NCI-H446 (cell line): ENCODE results near the gene OSBPL10.

Experiments
- DNase-seq, 2 experiments: peaks; one replicate each; lab custom pipeline; 2025; lab: John Stamatoyannopoulos, UW

The OSBPL10 gene

GRCh38 chr3:31770822-31771326 is 210.2 kb downstream of the OSBPL10 start:
- DNase-seq: no peak

- peak; percentile 26 to 64 for DNase-seq
These were observed 212.5 kb downstream of the OSBPL10 start for GRCh38 chr3:31768479-31769125.

GRCh38 chr3:31767920-31768319 is 213.1 kb downstream of the OSBPL10 start:
- no peak for DNase-seq

- DNase-seq: no peak
These were observed 214.4 kb downstream of the OSBPL10 start for GRCh38 chr3:31766669-31767068.

GRCh38 chr3:31765871-31766270 is 215.2 kb downstream of the OSBPL10 start:
- DNase-seq: no peak

GRCh38 chr3:31763731-31764130 is 217.3 kb downstream of the OSBPL10 start:
- DNase-seq: no peak

- DNase-seq: no peak
These were observed 218.1 kb downstream of the OSBPL10 start for GRCh38 chr3:31762888-31763351.

GRCh38 chr3:31762097-31762764 is 218.8 kb downstream of the OSBPL10 start:
- no peak for DNase-seq

GRCh38 chr3:31760654-31761053 is 220.4 kb downstream of the OSBPL10 start:
- DNase-seq: no peak

- no peak for DNase-seq
These were observed 222.6 kb downstream of the OSBPL10 start for GRCh38 chr3:31758322-31758965.

GRCh38 chr3:31755926-31756658 is 225.0 kb downstream of the OSBPL10 start:
- DNase-seq: peak in 1 of 2 experiments; percentile 39

GRCh38 chr3:31754575-31755278 is 226.3 kb downstream of the OSBPL10 start:
- peak in 1 of 2 experiments; percentile 10 for DNase-seq

GRCh38 chr3:31753050-31753425 is 228.0 kb downstream of the OSBPL10 start:
- no peak for DNase-seq

GRCh38 chr3:31752305-31753049 is 228.6 kb downstream of the OSBPL10 start:
- DNase-seq: peak in 1 of 2 experiments; percentile 23

GRCh38 chr3:31750341-31750740 is 230.7 kb downstream of the OSBPL10 start:
- DNase-seq: no peak

- no peak for DNase-seq
These were observed 232.1 kb downstream of the OSBPL10 start for GRCh38 chr3:31748933-31749295.

- no peak for DNase-seq
These were observed 232.7 kb downstream of the OSBPL10 start for GRCh38 chr3:31748281-31748932.

GRCh38 chr3:31747785-31748184 is 233.3 kb downstream of the OSBPL10 start:
- DNase-seq: no peak

- DNase-seq: no peak
These were observed 236.1 kb downstream of the OSBPL10 start for GRCh38 chr3:31744913-31745312.

GRCh38 chr3:31743331-31744089 is 237.6 kb downstream of the OSBPL10 start:
- no peak for DNase-seq
